Measurements from ENCODE around the gene AK9.

The AK9 gene

DNA sequence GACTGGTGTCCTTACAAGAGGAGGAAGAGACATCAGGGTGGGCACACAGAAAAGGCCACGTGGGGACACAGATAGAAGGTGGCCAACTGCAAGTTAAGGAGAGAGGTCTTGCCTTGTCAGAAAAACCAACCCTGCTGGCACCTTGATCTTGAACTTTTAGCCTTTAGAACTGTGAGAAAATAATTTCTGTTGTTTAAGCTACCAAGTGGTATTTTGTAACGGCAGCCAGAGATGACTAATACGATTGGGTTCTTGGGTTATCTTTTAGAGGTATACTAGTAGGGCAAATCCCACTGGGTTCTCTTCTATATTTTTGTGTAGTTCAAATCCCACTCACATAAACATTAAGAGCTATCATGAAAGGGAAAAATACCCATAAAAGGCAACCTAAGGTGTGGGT, 176.1 kb downstream of the AK9 start:
- TF ChIP-seq FOXP2 (optimal IDR thresholded peaks at IDR 0.05; ENCODE audit: borderline replicate concordance, extremely low read depth, extremely low read length, insufficient read depth) = no peak
- no peak for TF ChIP-seq SIN3A (IDR thresholded peaks at IDR 0.05; ENCODE audit: borderline replicate concordance, insufficient read depth, low read length)
- TF ChIP-seq, protein P1, sequence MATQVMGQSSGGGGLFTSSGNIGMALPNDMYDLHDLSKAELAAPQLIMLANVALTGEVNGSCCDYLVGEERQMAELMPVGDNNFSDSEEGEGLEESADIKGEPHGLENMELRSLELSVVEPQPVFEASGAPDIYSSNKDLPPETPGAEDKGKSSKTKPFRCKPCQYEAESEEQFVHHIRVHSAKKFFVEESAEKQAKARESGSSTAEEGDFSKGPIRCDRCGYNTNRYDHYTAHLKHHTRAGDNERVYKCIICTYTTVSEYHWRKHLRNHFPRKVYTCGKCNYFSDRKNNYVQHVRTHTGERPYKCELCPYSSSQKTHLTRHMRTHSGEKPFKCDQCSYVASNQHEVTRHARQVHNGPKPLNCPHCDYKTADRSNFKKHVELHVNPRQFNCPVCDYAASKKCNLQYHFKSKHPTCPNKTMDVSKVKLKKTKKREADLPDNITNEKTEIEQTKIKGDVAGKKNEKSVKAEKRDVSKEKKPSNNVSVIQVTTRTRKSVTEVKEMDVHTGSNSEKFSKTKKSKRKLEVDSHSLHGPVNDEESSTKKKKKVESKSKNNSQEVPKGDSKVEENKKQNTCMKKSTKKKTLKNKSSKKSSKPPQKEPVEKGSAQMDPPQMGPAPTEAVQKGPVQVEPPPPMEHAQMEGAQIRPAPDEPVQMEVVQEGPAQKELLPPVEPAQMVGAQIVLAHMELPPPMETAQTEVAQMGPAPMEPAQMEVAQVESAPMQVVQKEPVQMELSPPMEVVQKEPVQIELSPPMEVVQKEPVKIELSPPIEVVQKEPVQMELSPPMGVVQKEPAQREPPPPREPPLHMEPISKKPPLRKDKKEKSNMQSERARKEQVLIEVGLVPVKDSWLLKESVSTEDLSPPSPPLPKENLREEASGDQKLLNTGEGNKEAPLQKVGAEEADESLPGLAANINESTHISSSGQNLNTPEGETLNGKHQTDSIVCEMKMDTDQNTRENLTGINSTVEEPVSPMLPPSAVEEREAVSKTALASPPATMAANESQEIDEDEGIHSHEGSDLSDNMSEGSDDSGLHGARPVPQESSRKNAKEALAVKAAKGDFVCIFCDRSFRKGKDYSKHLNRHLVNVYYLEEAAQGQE (IDR thresholded peaks at IDR 0.05; ENCODE audit: insufficient read depth in 1 of 2, low read depth in 2 of 2, low read length in 2 of 2) = no peak
- no peak for TF ChIP-seq POLR2AphosphoS5 (IDR thresholded peaks at IDR 0.05; ENCODE audit: low read depth, low read length)
- no peak for TF ChIP-seq TAF1 (IDR thresholded peaks at IDR 0.05; ENCODE audit: borderline replicate concordance, insufficient read depth, low read length)

DNA sequence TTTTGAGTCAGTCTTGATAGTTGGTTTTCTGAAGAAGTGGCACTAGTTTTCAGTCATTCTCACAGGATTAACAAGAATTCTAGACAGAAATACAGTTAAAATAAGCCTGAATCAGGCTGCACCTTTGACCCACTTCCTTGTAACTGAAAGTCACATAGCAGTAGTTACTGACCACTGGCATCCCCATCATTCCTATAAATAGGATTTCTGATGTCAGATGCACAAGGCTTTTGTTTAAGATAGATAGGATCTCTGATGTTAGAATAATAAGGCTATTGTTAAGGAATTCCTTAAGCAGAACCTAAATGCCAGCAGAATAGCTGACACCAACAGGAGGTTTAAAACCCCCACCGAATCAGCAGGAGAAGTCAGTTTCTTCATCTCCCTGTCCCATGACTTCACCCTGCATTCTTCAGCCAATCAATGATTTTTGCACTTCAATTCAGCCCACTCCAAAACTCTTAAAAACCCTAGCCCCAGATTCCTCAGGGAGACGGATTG, 177.4 kb downstream of the AK9 start:
- TF ChIP-seq POLR2AphosphoS5 (IDR thresholded peaks at IDR 0.05; ENCODE audit: low read depth, low read length) = no peak
- TF ChIP-seq SIN3A (IDR thresholded peaks at IDR 0.05; ENCODE audit: borderline replicate concordance, insufficient read depth, low read length) = no peak
- TF ChIP-seq, protein P1 (IDR thresholded peaks at IDR 0.05; ENCODE audit: insufficient read depth in 1 of 2, low read depth in 2 of 2, low read length in 2 of 2) = no peak
- TF ChIP-seq TAF1 (IDR thresholded peaks at IDR 0.05; ENCODE audit: borderline replicate concordance, insufficient read depth, low read length) = no peak
- TF ChIP-seq FOXP2 (optimal IDR thresholded peaks at IDR 0.05; ENCODE audit: borderline replicate concordance, extremely low read depth, extremely low read length, insufficient read depth) = no peak

DNA sequence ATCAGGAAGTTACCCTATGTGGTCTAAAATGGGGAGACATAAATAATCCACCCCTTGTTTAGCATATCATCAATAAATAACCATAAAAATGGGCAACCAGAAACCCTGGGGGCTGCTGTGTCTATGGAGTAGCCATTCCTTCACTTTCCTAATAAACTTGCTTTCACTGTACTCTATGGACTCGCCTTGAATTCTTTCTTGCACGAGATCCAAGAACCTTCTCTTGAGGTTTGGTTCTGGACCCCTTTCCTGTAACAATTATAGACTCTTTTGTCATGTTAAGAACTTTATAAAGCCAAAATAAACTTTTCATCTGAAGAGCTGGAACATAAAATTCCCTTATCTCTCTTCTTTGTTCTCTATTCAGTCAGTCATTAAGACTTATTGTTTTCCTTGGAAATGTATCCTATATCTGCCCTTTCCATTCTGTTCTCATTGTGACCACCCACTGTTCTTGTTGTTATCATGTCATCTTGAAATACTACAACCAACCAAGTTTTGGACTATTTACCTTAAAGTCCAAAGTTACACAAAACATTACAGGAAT, 178.7 kb downstream of the AK9 start:
- TF ChIP-seq, protein P1 (IDR thresholded peaks at IDR 0.05; ENCODE audit: insufficient read depth in 1 of 2, low read depth in 2 of 2, low read length in 2 of 2) = no peak
- TF ChIP-seq TAF1 (IDR thresholded peaks at IDR 0.05; ENCODE audit: borderline replicate concordance, insufficient read depth, low read length) = no peak

DNA sequence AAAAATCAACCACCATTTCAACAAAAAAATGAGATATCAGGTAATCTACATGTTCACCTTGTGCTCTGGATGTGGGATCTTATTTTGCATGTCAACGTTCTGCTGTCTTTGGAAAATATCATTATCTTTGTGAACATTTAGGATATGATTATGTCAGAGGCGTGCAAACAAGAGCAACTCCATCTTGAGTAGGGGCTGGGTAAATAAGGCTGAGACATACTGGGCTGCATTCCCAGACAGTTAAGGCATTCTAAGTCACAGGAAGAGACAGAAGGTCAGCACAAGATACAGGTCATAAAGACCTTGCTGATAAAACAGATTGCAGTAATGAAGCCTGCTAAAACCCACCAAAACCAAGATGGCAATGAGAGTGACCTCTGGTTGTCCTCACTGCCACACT, 179.2 kb downstream of the AK9 start:
- TF ChIP-seq POLR2AphosphoS5 (IDR thresholded peaks at IDR 0.05; ENCODE audit: low read depth, low read length) = no peak
- TF ChIP-seq, protein P1 (IDR thresholded peaks at IDR 0.05; ENCODE audit: insufficient read depth in 1 of 2, low read depth in 2 of 2, low read length in 2 of 2) = no peak
- TF ChIP-seq FOXP2 (optimal IDR thresholded peaks at IDR 0.05; ENCODE audit: borderline replicate concordance, extremely low read depth, extremely low read length, insufficient read depth) = no peak
- TF ChIP-seq SIN3A (IDR thresholded peaks at IDR 0.05; ENCODE audit: borderline replicate concordance, insufficient read depth, low read length) = no peak
- no peak for TF ChIP-seq TAF1 (IDR thresholded peaks at IDR 0.05; ENCODE audit: borderline replicate concordance, insufficient read depth, low read length)

DNA sequence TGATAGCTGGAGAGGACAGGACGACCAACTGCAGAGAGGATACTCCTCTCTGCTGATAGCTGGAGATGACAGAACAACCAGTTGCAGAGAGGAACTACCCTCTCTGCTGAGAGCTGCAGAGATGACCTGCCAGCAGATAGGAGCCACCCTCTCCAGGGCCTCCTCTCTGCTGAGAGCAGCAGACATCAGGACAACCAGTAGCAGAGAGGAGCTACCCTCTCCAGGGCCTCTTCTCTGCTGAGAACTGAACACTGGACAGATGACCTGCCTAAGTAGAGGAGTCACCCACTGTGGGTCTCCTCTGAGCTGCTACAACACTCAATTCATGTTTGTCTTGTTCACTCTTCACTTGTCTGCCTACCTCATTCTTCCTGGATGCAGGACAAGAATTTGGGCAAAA, 180.6 kb downstream of the AK9 start:
- TF ChIP-seq SIN3A (IDR thresholded peaks at IDR 0.05; ENCODE audit: borderline replicate concordance, insufficient read depth, low read length) = no peak
- no peak for TF ChIP-seq FOXP2 (optimal IDR thresholded peaks at IDR 0.05; ENCODE audit: borderline replicate concordance, extremely low read depth, extremely low read length, insufficient read depth)
- TF ChIP-seq TAF1 (IDR thresholded peaks at IDR 0.05; ENCODE audit: borderline replicate concordance, insufficient read depth, low read length) = no peak
- no peak for TF ChIP-seq POLR2AphosphoS5 (IDR thresholded peaks at IDR 0.05; ENCODE audit: low read depth, low read length)
- TF ChIP-seq, protein P1 (IDR thresholded peaks at IDR 0.05; ENCODE audit: insufficient read depth in 1 of 2, low read depth in 2 of 2, low read length in 2 of 2) = no peak
